Amniotic epithelial cell (primary cell): ENCODE measurements around the gene KIAA1549.
"Not testable (repeated sequence)": the region's sequence is repeated elsewhere in the genome, so short reads cannot be mapped to it uniquely, and the experiment has no call there.

Experiments
- DNase-seq: peaks from one replicate; pipeline ENCODE4 v3.0.0-alpha.2; 2010; ENCODE audit warnings: low read depth

Gene KIAA1549

GRCh38 chr7:138981332-138982203, at the start of gene KIAA1549:
TSS of gene KIAA1549 (minus strand) at chr7:138981389. CDS start at chr7:138981269, 120 bp downstream.
- peak; percentile 55 for DNase-seq

- DNase-seq: no peak
Observed at GRCh38 chr7:139029353-139029752, 48.2 kb upstream of the KIAA1549 start.

GRCh38 chr7:139026551-139026950, 45.4 kb upstream of the KIAA1549 start:
- no peak for DNase-seq

- DNase-seq: not testable (repeated sequence)
Observed at GRCh38 chr7:139025861-139026260, 44.7 kb upstream of the KIAA1549 start.

- no peak for DNase-seq
Observed at GRCh38 chr7:139023076-139023475, 41.9 kb upstream of the KIAA1549 start.

- no peak for DNase-seq
Observed at GRCh38 chr7:139022286-139022685, 41.1 kb upstream of the KIAA1549 start.

GRCh38 chr7:139018910-139019309, 37.7 kb upstream of the KIAA1549 start:
- DNase-seq: no peak

GRCh38 chr7:139016931-139017511, 35.8 kb upstream of the KIAA1549 start:
- peak; percentile 68 for DNase-seq

- DNase-seq: no peak
Observed at GRCh38 chr7:139011373-139011772, 30.2 kb upstream of the KIAA1549 start.

- peak; percentile 3 for DNase-seq
Observed at GRCh38 chr7:139004321-139005090, 23.3 kb upstream of the KIAA1549 start.

GRCh38 chr7:138999414-138999813, 18.2 kb upstream of the KIAA1549 start:
- DNase-seq: no peak

- DNase-seq: peak; percentile 21
Observed at GRCh38 chr7:138992052-138992531, 10.9 kb upstream of the KIAA1549 start.

- no peak for DNase-seq
Observed at GRCh38 chr7:138987686-138988085, 6.5 kb upstream of the KIAA1549 start.

- peak; percentile 19 for DNase-seq
Observed at GRCh38 chr7:138982204-138982623, 1.0 kb upstream of the KIAA1549 start.

- DNase-seq: no peak
Observed at GRCh38 chr7:138980563-138981291, 462 bp downstream of the KIAA1549 start.

- DNase-seq: peak; percentile 20
Observed at GRCh38 chr7:138979988-138980562, 1.1 kb downstream of the KIAA1549 start.

GRCh38 chr7:138979226-138979979, 1.8 kb downstream of the KIAA1549 start:
- DNase-seq: peak; percentile 11

- DNase-seq: no peak
Observed at GRCh38 chr7:138978541-138979184, 2.5 kb downstream of the KIAA1549 start.

GRCh38 chr7:138976161-138976560, 5.0 kb downstream of the KIAA1549 start:
- DNase-seq: not testable (repeated sequence)
